GM18870 (cell line): ENCODE data around the gene DNAH8.

Experiments used
- ATAC-seq: cut with Tn5 transposase; IDR thresholded peaks from one replicate; pipeline ENCODE4 v1.9.1; 2021; ENCODE audit warnings: moderate library complexity; ENCODE audit not compliant: unreplicated experiment

Gene DNAH8

GRCh38 chr6:39048481-39049399 lies 333.6 kb downstream of the DNAH8 start, which contains the start of gene GLP1R:
Gene GLP1R, plus strand, starts transcription at chr6:39048781. Its CDS starts 60 bp downstream, at chr6:39048841.
- no peak for ATAC-seq

GRCh38 chr6:39049575-39050283 lies 334.6 kb downstream of the DNAH8 start:
- no peak for ATAC-seq

- no peak for ATAC-seq
Measured at GRCh38 chr6:39050453-39051112, 335.5 kb downstream of the DNAH8 start.

- ATAC-seq, result no peak
Measured at GRCh38 chr6:39051399-39052122, 336.4 kb downstream of the DNAH8 start.

GRCh38 chr6:39053016-39053624 lies 338.0 kb downstream of the DNAH8 start:
- ATAC-seq, result no peak

GRCh38 chr6:39053854-39054576 lies 338.9 kb downstream of the DNAH8 start:
- ATAC-seq, result no peak

GRCh38 chr6:39054577-39055142 lies 339.5 kb downstream of the DNAH8 start:
- no peak for ATAC-seq

- no peak for ATAC-seq
Measured at GRCh38 chr6:39055661-39056060, 340.6 kb downstream of the DNAH8 start.

GRCh38 chr6:39056191-39056590 lies 341.1 kb downstream of the DNAH8 start:
- no peak for ATAC-seq

GRCh38 chr6:39056681-39057080 lies 341.6 kb downstream of the DNAH8 start:
- no peak for ATAC-seq

GRCh38 chr6:39057251-39058155 lies 342.4 kb downstream of the DNAH8 start:
- ATAC-seq, result no peak

GRCh38 chr6:39058471-39059147 lies 343.5 kb downstream of the DNAH8 start:
- ATAC-seq, result no peak

- no peak for ATAC-seq
Measured at GRCh38 chr6:39059496-39060310, 344.6 kb downstream of the DNAH8 start.

- no peak for ATAC-seq
Measured at GRCh38 chr6:39060467-39061160, 345.5 kb downstream of the DNAH8 start.

- ATAC-seq, result no peak
Measured at GRCh38 chr6:39061182-39061581, 346.1 kb downstream of the DNAH8 start.

GRCh38 chr6:39061588-39061987 lies 346.5 kb downstream of the DNAH8 start:
- no peak for ATAC-seq
